GM21737 (cell line): Measurements from ENCODE around the gene ZNF135.

Experiments
- ATAC-seq: cut with Tn5 transposase; IDR thresholded peaks from one replicate; pipeline ENCODE4 v1.9.1; 2021; ENCODE audit warnings: mild to moderate bottlenecking, moderate library complexity; ENCODE audit not compliant: unreplicated experiment

ZNF135 gene

DNA sequence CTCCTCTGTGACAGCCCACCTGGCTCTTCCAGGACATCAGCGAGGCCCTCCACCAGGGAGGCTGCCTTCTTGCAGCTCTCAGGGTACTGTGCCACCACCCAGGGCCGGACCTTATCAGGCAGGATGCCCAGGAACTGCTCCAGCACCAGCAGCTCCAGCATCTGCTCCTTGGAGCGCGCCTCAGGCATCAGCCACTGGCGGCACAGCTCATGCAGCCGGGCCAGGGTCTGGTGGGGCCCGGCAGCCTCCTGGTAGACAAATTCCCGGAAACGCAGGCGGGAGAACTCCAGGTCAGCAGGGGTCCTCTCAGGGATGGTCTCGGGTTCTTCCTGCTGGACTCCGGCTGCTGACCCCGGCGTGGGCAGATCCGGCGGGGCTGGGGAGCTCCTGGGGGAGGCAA lies 30.8 kb downstream of the ZNF135 start:
- ATAC-seq = no peak

- no peak for ATAC-seq
Measured at GRCh38 chr19:58091251-58091995, 32.3 kb downstream of the ZNF135 start.

DNA sequence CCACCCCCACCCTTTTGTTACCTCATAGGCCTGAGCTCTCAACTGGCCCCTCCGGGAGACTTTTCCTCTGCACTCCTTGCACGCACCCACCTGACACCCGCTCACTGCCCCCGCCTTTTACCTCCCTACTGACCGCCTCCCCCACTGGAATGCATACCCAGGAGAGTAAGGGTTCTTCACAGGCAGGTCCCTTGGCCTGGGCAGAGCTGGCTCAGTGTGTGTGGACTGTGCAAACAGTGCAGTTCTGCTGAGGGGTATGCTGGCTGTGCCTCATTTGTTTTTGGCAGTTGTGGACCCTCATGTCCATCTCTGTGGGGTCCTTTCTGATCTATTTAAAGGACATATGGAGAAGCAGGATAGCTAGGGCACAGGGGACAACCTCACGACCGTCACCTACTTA lies 34.0 kb downstream of the ZNF135 start:
- no peak for ATAC-seq

- ATAC-seq = no peak
Measured at GRCh38 chr19:58095328-58095727, 36.2 kb downstream of the ZNF135 start.

- ATAC-seq = no peak
Measured at GRCh38 chr19:58096884-58097283, 37.8 kb downstream of the ZNF135 start.

DNA sequence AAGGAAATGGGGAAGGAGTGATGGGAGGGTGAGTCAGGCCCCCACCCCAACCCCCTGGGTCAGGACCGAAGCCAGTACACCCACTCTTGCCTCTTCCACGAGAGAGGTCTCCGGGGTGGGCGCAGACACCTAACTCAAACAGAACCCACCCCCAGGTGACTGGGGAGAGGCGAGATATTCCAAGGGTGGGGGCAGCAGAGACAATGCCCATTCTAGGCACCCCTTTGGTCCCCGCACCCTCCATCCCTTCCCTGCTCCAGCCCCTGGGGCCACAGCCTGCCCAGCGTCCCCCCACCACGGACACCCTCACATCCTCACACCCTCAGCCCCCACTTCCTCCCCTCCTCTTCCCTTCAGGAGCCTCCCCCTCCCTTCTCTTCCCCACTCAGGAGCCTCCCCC lies 38.3 kb downstream of the ZNF135 start:
- no peak for ATAC-seq

DNA sequence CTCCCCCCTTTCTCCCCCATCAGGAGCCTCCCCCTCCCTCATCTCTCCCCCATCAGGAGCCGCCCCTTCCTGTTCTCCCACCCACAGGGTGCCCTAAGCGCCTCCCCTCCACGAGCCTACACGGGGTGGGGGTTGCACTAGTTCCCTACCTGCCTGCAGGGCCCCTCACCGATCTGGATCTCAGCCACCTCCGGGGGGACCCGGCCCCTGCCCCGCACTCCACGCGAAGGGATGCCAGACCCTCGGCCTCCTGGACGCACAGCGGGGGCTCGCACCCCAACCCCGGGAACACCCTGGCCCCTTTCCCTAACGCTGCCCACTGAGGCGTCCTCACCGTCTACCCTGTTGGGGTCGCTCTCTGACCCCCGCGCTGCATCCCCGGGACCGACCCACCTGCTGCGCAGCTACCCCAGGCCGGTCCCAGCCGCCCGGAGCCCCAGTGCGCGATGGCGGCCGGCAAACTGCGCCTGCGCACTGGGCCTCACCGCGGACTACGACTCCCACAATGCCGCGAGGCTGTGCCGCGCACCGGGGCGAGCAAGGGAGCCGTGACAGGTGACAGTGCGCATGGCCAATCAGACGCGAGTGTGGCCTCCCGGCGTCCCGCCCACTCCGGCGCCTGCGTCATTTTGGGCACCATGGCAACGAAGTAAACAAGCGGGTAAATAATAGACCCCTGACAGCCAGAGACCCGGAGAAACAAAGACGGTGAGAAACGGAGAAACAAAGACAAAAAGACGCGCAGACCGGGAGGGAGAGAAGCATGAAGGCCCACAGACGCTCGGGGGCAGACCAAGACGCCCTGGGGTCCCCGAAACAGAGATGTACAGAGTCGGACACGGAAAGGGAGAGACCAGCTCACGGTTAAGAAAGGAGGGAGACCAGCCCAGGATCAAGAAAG lies 38.9 kb downstream of the ZNF135 start, which contains the start of gene ZSCAN18:
TSS of gene ZSCAN18 (minus strand) at position 451 of the 901 bp plus-strand sequence. CDS start 7,964 bp downstream, outside the sequence.
- ATAC-seq = peak; percentile 76

GRCh38 chr19:58098682-58098998 lies 39.6 kb downstream of the ZNF135 start:
- ATAC-seq = no peak

GRCh38 chr19:58107778-58108545 lies 48.9 kb downstream of the ZNF135 start:
- no peak for ATAC-seq

DNA sequence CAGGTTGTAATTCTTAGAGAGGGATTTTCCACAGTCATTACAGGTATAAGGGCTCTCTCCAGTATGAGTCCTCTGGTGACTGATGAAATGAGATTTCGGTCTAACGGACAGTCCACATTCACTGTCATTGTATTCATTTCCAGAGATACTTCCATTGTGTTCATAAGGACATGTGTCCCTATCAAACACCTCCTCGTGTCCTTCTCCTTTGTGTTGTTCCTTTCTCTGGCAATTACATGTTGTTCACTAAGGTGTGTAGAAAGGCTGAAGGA lies 49.4 kb downstream of the ZNF135 start:
- ATAC-seq = no peak

GRCh38 chr19:58117841-58118575 lies 58.9 kb downstream of the ZNF135 start:
- no peak for ATAC-seq

GRCh38 chr19:58118979-58119733 lies 60.1 kb downstream of the ZNF135 start:
- ATAC-seq = no peak
